Smooth muscle cell (in vitro differentiated cells): ENCODE measurements around the gene VLDLR. TPM values are rescaled to one million over a fixed set of nuclear protein-coding genes. Genes with fewer than 3 reads are reported as not detected.

Experiments
- DNase-seq: peaks from one replicate; lab custom pipeline; 2025; ENCODE audit not compliant: unreplicated experiment; lab: John Stamatoyannopoulos, UW
- H2AFZ ChIP-seq: fragments of 200-600 bp; sonication (generic); 2 replicates; pipeline ENCODE4 v1.6.0; 2016; ENCODE audit warnings: antibody characterized with exemption, low read depth, mild to moderate bottlenecking
- H3F3A ChIP-seq: fragments of 200-600 bp; sonication (generic); 2 replicates; pipeline ENCODE4 v1.6.0; 2017; ENCODE audit warnings: antibody characterized with exemption, low read depth
- H3K27ac ChIP-seq: fragments of 200-600 bp; sonication (generic); 2 replicates; pipeline ENCODE4 v1.5.1; 2016; ENCODE audit warnings: low read depth, mild to moderate bottlenecking
- H3K27me3 ChIP-seq: fragments of 200-600 bp; sonication (generic); 2 replicates; pipeline ENCODE4 v1.6.1; 2016; ENCODE audit warnings: low read depth, mild to moderate bottlenecking
- H3K36me3 ChIP-seq: fragments of 200-600 bp; sonication (generic); 2 replicates; pipeline ENCODE4 v1.5.1; 2016; ENCODE audit warnings: low read depth
- H3K4me1 ChIP-seq: fragments of 200-600 bp; sonication (generic); 2 replicates; pipeline ENCODE4 v1.5.1; 2016; ENCODE audit warnings: low read depth
- H3K4me2 ChIP-seq: fragments of 200-600 bp; sonication (generic); 2 replicates; pipeline ENCODE4 v1.6.0; 2016; ENCODE audit warnings: mild to moderate bottlenecking
- H3K4me3 ChIP-seq: fragments of 200-600 bp; sonication (generic); 2 replicates; pipeline ENCODE4 v1.5.1; 2016; ENCODE audit warnings: mild to moderate bottlenecking
- H3K79me2 ChIP-seq: fragments of 200-600 bp; sonication (generic); 2 replicates; pipeline ENCODE4 v1.6.0; 2016; ENCODE audit warnings: low read depth, mild to moderate bottlenecking
- H3K9ac ChIP-seq: fragments of 200-600 bp; sonication (generic); 2 replicates; pipeline ENCODE4 v1.6.0; 2016; ENCODE audit warnings: low read depth
- H3K9me3 ChIP-seq: fragments of 200-600 bp; sonication (generic); replicated peaks from 2 replicates; pipeline ENCODE4 v1.5.1; 2016; ENCODE audit warnings: low read depth
- H4K20me1 ChIP-seq: fragments of 200-600 bp; sonication (generic); 2 replicates; pipeline ENCODE4 v1.6.0; 2016; ENCODE audit warnings: low read depth
- WGBS: methylation state at CpG from one replicate; pipeline ENCODE4 v1.1.7; 2016; ENCODE audit warnings: low lambda C conversion rate; 5-methylcytosine and 5-hydroxymethylcytosine counted together
- polyA plus RNA-seq: library from polyadenylated mRNA; unstranded; fragments of >200 nt; fragmentation: Nextera tagmentation; extraction: Ambion mirVana; gene quantifications from 2 replicates; pipeline ENCODE4 v1.2.1, GENCODE V29; 2016
- total RNA-seq: library from RNA; depleted of rRNA; stranded (reverse); fragments of >200 nt; gene quantifications from 2 replicates; pipeline ENCODE4 v1.2.3, GENCODE V29; 2014
- TF ChIP-seq, protein P1 (sequence below): fragments of 200-600 bp; sonication (generic); IDR thresholded peaks from 2 replicates; pipeline ENCODE4 v1.5.1; 2017; ENCODE audit warnings: borderline replicate concordance, mild to moderate bottlenecking, antibody characterized with exemption; ENCODE audit not compliant: insufficient read depth, poor library complexity, severe bottlenecking

The VLDLR gene
- total and polyA plus RNA-seq, 2 experiments from 2014 or later, result 14.1 to 37.5 TPM

DNA sequence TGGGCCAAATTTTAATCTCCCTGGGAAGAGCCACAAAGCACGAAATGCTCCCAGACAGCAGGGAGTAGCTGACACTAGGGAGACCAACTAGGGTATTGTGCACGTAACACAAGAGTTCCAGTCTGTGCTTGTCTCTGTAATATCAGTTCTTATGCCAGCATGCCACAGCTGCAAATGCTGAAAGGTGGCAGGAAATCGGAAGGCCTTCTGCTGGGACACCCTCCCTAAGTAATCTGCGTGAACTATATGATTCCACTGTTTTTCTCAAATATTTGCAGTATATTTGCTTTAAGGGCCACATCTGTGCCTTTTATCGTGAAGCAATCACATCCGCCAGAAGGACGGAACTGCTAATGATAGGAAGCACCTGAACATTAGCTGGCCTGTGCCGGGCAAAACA is 12.6 kb downstream of the VLDLR start:
- H3K4me3 ChIP-seq, result no peak overlapping the region

DNA sequence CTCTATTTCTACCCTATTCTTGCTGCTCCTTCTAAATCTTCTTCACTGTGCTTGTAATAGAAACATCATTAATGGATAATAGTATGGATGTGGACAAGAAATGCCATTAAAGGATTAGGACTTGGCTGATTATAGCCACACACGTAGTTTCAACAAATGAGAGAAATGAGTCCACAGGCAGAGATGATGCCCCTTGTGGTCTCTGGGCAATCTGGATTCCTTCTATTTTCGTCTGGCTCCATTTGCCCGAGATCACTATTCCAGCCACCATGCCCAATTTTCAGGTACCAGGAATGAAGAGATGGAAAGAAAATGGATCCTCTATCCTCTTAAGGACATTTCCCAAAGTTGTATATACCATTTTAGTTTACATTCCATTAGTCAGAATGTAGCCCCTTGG is 13.2 kb downstream of the VLDLR start:
- H3K36me3 ChIP-seq, result peaks cover 7% of the 10 kb centered on the region
- H2AFZ ChIP-seq, result no peak overlapping the region
- TF ChIP-seq, protein P1, sequence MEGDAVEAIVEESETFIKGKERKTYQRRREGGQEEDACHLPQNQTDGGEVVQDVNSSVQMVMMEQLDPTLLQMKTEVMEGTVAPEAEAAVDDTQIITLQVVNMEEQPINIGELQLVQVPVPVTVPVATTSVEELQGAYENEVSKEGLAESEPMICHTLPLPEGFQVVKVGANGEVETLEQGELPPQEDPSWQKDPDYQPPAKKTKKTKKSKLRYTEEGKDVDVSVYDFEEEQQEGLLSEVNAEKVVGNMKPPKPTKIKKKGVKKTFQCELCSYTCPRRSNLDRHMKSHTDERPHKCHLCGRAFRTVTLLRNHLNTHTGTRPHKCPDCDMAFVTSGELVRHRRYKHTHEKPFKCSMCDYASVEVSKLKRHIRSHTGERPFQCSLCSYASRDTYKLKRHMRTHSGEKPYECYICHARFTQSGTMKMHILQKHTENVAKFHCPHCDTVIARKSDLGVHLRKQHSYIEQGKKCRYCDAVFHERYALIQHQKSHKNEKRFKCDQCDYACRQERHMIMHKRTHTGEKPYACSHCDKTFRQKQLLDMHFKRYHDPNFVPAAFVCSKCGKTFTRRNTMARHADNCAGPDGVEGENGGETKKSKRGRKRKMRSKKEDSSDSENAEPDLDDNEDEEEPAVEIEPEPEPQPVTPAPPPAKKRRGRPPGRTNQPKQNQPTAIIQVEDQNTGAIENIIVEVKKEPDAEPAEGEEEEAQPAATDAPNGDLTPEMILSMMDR, result no peak
- peaks cover 17% of the 10 kb centered on the region for H3K79me2 ChIP-seq
- no peak overlapping the region for H3K9ac ChIP-seq
- H3K27ac ChIP-seq, result no peak overlapping the region
- no peak overlapping the region for H3K4me2 ChIP-seq
- no peak overlapping the region for H3K4me3 ChIP-seq
- H4K20me1 ChIP-seq, result peaks cover 51% of the 10 kb centered on the region
- H3K27me3 ChIP-seq, result no peaks in the 10 kb centered on the region
- DNase-seq, result no peak
- no peaks in the 10 kb centered on the region for H3F3A ChIP-seq
- no peaks in the 10 kb centered on the region for H3K9me3 ChIP-seq
- peaks cover 15% of the 10 kb centered on the region for H3K4me1 ChIP-seq
- WGBS, result 93% methylated on average over 3 of the region's 3 CpGs

More for the DNA sequence above, 12.6 kb downstream of the VLDLR start:
- H3K79me2 ChIP-seq, result peaks cover 23% of the 10 kb centered on the region
- no peaks in the 10 kb centered on the region for H3K27me3 ChIP-seq
- WGBS, result 95% methylated on average over 8 of the region's 8 CpGs
- no peak for DNase-seq
- H3F3A ChIP-seq, result no peaks in the 10 kb centered on the region
- H3K4me2 ChIP-seq, result no peak overlapping the region
- TF ChIP-seq, protein P1, result no peak
- H4K20me1 ChIP-seq, result peaks cover 56% of the 10 kb centered on the region
- no peak overlapping the region for H3K9ac ChIP-seq
- H3K9me3 ChIP-seq, result no peaks in the 10 kb centered on the region
- peaks cover 6% of the 10 kb centered on the region for H3K36me3 ChIP-seq
- H3K4me1 ChIP-seq, result peaks cover 15% of the 10 kb centered on the region
- no peak overlapping the region for H3K27ac ChIP-seq
- H2AFZ ChIP-seq, result no peak overlapping the region

DNA sequence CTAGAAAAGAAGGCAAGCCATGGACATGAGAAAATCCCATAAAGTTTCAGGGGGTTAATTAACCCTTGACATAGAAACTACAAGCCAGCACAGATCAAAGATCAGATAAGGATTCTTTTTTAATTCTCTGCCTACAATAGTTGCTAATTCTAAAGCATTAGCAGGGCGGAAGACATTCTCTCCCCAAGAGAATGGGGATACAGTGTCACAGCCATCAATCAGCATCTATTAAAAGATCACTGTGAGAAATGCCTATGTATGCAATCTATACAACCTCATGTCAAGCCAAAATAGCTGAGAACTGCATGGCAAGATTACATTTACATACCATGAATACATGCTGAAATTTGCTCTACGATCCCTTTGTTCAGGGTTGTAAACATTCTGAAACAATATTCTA is 14.3 kb downstream of the VLDLR start:
- Histone ChIP-seq H3K27ac (no peak overlapping the region), H3K9ac (no peak overlapping the region), H3K4me3 (no peak overlapping the region), H3K4me2 (no peak overlapping the region), H3K9me3 (no peaks in the 10 kb centered on the region), H2AFZ (no peak overlapping the region), H3K79me2 (peaks cover 6% of the 10 kb centered on the region), H3F3A (no peaks in the 10 kb centered on the region), H3K4me1 (peaks cover 15% of the 10 kb centered on the region), H3K36me3 (peaks cover 15% of the 10 kb centered on the region), H3K27me3 (no peaks in the 10 kb centered on the region), H4K20me1 (peaks cover 43% of the 10 kb centered on the region)
- TF ChIP-seq, protein P1, result no peak
- WGBS, result 88% methylated on average over 2 of the region's 2 CpGs
- DNase-seq, result no peak

DNA sequence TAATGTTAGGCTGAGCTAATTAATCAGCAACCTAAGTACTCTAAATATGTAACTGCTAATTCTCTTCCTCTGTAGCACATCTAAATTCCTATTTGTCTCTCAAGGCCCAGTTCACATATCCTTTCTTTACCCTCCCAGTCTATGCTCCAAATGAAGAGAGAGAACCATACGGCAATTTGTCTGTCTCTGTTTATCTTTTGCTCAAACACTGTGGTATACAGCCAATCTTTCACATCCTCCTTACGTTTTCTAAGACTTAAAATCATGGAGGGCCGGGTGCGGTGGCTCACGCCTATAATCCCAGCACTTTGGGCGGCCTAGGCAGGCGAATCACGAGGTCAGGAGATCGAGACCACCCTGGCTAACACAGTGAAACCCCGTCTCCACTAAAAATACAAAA is 15.8 kb downstream of the VLDLR start:
- Histone ChIP-seq H3K79me2 (peaks cover 6% of the 10 kb centered on the region), H3K4me2 (no peak overlapping the region), H3K4me3 (no peak overlapping the region), H3F3A (no peaks in the 10 kb centered on the region), H3K9ac (no peak overlapping the region), H3K9me3 (no peaks in the 10 kb centered on the region), H3K36me3 (peaks cover 15% of the 10 kb centered on the region), H2AFZ (no peak overlapping the region), H3K27ac (no peak overlapping the region), H3K4me1 (peaks cover 8% of the 10 kb centered on the region), H4K20me1 (peaks cover 30% of the 10 kb centered on the region), H3K27me3 (no peaks in the 10 kb centered on the region)
- 98% methylated on average over 10 of the region's 10 CpGs for WGBS
- TF ChIP-seq, protein P1, result no peak
- no peak for DNase-seq
